Sigmoid colon (tissue), 3 donors: Measurements from ENCODE around the gene NRM.

Experiments used
- CTCF ChIP-seq, 4 experiments: fragments of 450-650 bp in 3 of 4; fragments of 200-600 bp in 1 of 4; IDR thresholded peaks; one replicate each; pipeline ENCODE4 v1.5.1; 2016 to 2019; ENCODE audit warnings: antibody characterized with exemption in 4 of 4, mild to moderate bottlenecking in 3 of 4, moderate library complexity in 2 of 4
- POLR2A ChIP-seq, 2 donors: fragments of 450-650 bp; IDR thresholded peaks; one replicate each; pipeline ENCODE4 v1.6.1; 2016; ENCODE audit warnings: antibody characterized with exemption in 2 of 2, mild to moderate bottlenecking in 2 of 2, moderate library complexity in 2 of 2

- TF ChIP-seq POLR2A (IDR thresholded peaks at IDR 0.05): no peak
- no peak for TF ChIP-seq CTCF (IDR thresholded peaks at IDR 0.05)
Measured at GRCh38 chr6:30655743-30656094, 35.1 kb downstream of the NRM start.
